SK-N-SH (cell line): ENCODE measurements around the gene CTPS1. TPM values are rescaled to one million over a fixed set of nuclear protein-coding genes. Genes with fewer than 3 reads are reported as not detected.

ENCODE experiments used
- CTCF ChIA-PET: fragments of 300-600, 350-600 bp; formaldehyde crosslinking; extraction: SDS; loops from one replicate; lab custom pipeline; 2021; lab: Yijun Ruan, JAX
- POLR2A ChIA-PET: fragments of 350-600 bp; sonication (Branson Sonifier 250); formaldehyde crosslinking; extraction: SDS; loops from one replicate; lab custom pipeline; 2020; ENCODE audit warnings: antibody characterized with exemption, inconsistent platforms; lab: Yijun Ruan, JAX
- DNase-seq: peaks from one replicate; pipeline ENCODE4 v3.0.0; 2012
- H2AFZ ChIP-seq: fragments of 200-600 bp; sonication (generic); 2 replicates; pipeline ENCODE4 v1.8.1; 2016; ENCODE audit warnings: antibody characterized with exemption, mild to moderate bottlenecking, low read depth
- H3F3A ChIP-seq: fragments of 200-600 bp; sonication (generic); replicated peaks from 2 replicates; pipeline ENCODE3; 2016; ENCODE audit warnings: antibody characterized with exemption, mild to moderate bottlenecking; ENCODE audit not compliant: insufficient read depth
- H3K27ac ChIP-seq, 2 experiments: fragments of 200-500 bp in 1 of 2; fragments of 200-600 bp in 1 of 2; sonication (Bioruptor generic) in 1 of 2; sonication (generic), shearing (Covaris generic) in 1 of 2; 2 replicates each; pipeline versions ENCODE4 v1.5.1 to v1.6.1; 2014 to 2016; ENCODE audit warnings: low read depth in 2 of 2, inconsistent platforms in 1 of 2, low read length in 1 of 2, mild to moderate bottlenecking in 1 of 2, mixed read lengths in 1 of 2
- H3K27me3 ChIP-seq: fragments of 200-600 bp; sonication (generic), shearing (Covaris generic); 2 replicates; pipeline ENCODE4 v1.6.1; 2016; ENCODE audit warnings: mixed run types; ENCODE audit not compliant: insufficient read depth
- H3K36me3 ChIP-seq, 2 experiments: fragments of 200-500 bp in 1 of 2; fragments of 200-600 bp in 1 of 2; sonication (Bioruptor generic) in 1 of 2; sonication (generic) in 1 of 2; replicated peaks in 1 of 2; 2 replicates each; pipeline versions ENCODE3 to v1.5.1; 2014 to 2016; ENCODE audit warnings: low read length in 1 of 2, mild to moderate bottlenecking in 1 of 2; ENCODE audit not compliant: insufficient read depth in 2 of 2, control insufficient read depth in 1 of 2
- H3K4me1 ChIP-seq, 2 experiments: fragments of 200-500 bp in 1 of 2; fragments of 200-600 bp in 1 of 2; sonication (Bioruptor generic) in 1 of 2; sonication (generic), shearing (Covaris generic) in 1 of 2; 2 replicates each; pipeline versions ENCODE4 v1.5.1 to v1.6.1; 2014 to 2016; ENCODE audit warnings: low read depth in 1 of 2, low read length in 1 of 2, mixed run types in 1 of 2; ENCODE audit not compliant: insufficient read depth in 2 of 2, control insufficient read depth in 1 of 2
- H3K4me2 ChIP-seq: fragments of 200-600 bp; sonication (generic), shearing (Covaris generic); 2 replicates; pipeline ENCODE4 v1.6.1; 2017; ENCODE audit warnings: mixed run types
- H3K4me3 ChIP-seq, 2 experiments: fragments of 200-500 bp in 1 of 2; fragments of 200-600 bp in 1 of 2; sonication (Bioruptor generic) in 1 of 2; sonication (generic), shearing (Covaris generic) in 1 of 2; 2 replicates each; pipeline versions ENCODE4 v1.5.1 to v1.8.1; 2014 to 2016; ENCODE audit warnings: low read depth in 2 of 2, inconsistent platforms in 1 of 2, low read length in 1 of 2, mild to moderate bottlenecking in 1 of 2, mixed read lengths in 1 of 2, moderate library complexity in 1 of 2
- H3K79me2 ChIP-seq: fragments of 200-600 bp; sonication (generic); 2 replicates; pipeline ENCODE4 v1.8.1; 2017; ENCODE audit warnings: mild to moderate bottlenecking; ENCODE audit not compliant: insufficient read depth
- H3K9ac ChIP-seq: fragments of 200-600 bp; sonication (generic); 2 replicates; pipeline ENCODE4 v1.6.1; 2017; ENCODE audit warnings: mixed run types
- H3K9me2 ChIP-seq: fragments of 200-600 bp; sonication (generic); 2 replicates; pipeline ENCODE4 v1.6.1; 2017; ENCODE audit warnings: mixed run types
- H3K9me3 ChIP-seq: fragments of 200-600 bp; sonication (generic); 2 replicates; pipeline ENCODE4 v1.6.1; 2017; ENCODE audit warnings: mixed run types, mild to moderate bottlenecking, moderate library complexity
- H4K20me1 ChIP-seq: fragments of 200-600 bp; sonication (generic); 2 replicates; pipeline ENCODE4 v1.6.1; 2017; ENCODE audit warnings: mild to moderate bottlenecking, mixed run types; ENCODE audit not compliant: insufficient read depth
- CTCF ChIP-seq: fragments of 200-600 bp; sonication (generic); IDR thresholded peaks from 2 replicates; pipeline ENCODE4 v1.6.1; 2017; ENCODE audit warnings: antibody characterized with exemption, mild to moderate bottlenecking, moderate library complexity
- EP300 ChIP-seq, 2 experiments: IDR thresholded peaks; 2 replicates each; pipeline versions ENCODE4 v1.4.0 to v1.6.1; 2012; ENCODE audit warnings: borderline replicate concordance in 1 of 2, low read depth in 1 of 2, low read length in 1 of 2
- FOXJ3 ChIP-seq: sonication (generic); formaldehyde crosslinking; IDR thresholded peaks from 2 replicates; pipeline ENCODE4 v1.5.1; 2020; ENCODE audit warnings: mild to moderate bottlenecking, missing genetic modification reagents
- FOXM1 ChIP-seq: IDR thresholded peaks from 2 replicates; pipeline ENCODE4 v1.4.0; 2012; ENCODE audit warnings: low read depth, mild to moderate bottlenecking
- GABPA ChIP-seq: IDR thresholded peaks from 2 replicates; pipeline ENCODE4 v1.4.0; 2012; ENCODE audit warnings: low read depth, mild to moderate bottlenecking
- GATA2 ChIP-seq: sonication (generic); formaldehyde crosslinking; IDR thresholded peaks from 2 replicates; pipeline ENCODE4 v1.5.0; 2020; ENCODE audit warnings: mild to moderate bottlenecking, missing genetic modification reagents
- IRF3 ChIP-seq: fragments of 150-350 bp; IDR thresholded peaks from 2 replicates; pipeline ENCODE4 v1.6.1; 2016; ENCODE audit warnings: mild to moderate bottlenecking, low read depth, low read length
- JUND ChIP-seq: IDR thresholded peaks from 2 replicates; pipeline ENCODE4 v1.4.0; 2012
- MAX ChIP-seq: IDR thresholded peaks from 2 replicates; pipeline ENCODE4 v1.4.0; 2012; ENCODE audit warnings: low read depth
- MXI1 ChIP-seq: IDR thresholded peaks from 2 replicates; pipeline ENCODE4 v1.6.1; 2012; ENCODE audit warnings: mild to moderate bottlenecking, low read depth, low read length, improper control_type of control experiment
- NRF1 ChIP-seq: IDR thresholded peaks from 2 replicates; pipeline ENCODE4 v1.6.1; 2012; ENCODE audit warnings: low read depth, mild to moderate bottlenecking, low read length
- RXRA ChIP-seq: IDR thresholded peaks from 2 replicates; pipeline ENCODE4 v1.4.0; 2012; ENCODE audit warnings: low read depth, mild to moderate bottlenecking, borderline replicate concordance
- SIN3A ChIP-seq: IDR thresholded peaks from 2 replicates; pipeline ENCODE4 v1.6.1; 2012; ENCODE audit warnings: low read depth, mild to moderate bottlenecking, low read length, moderate library complexity, borderline replicate concordance
- SMC3 ChIP-seq: IDR thresholded peaks from 2 replicates; pipeline ENCODE4 v1.6.1; 2012; ENCODE audit warnings: low read depth, low read length, improper control_type of control experiment
- TEAD4 ChIP-seq: IDR thresholded peaks from 2 replicates; pipeline ENCODE4 v1.4.0; 2012; ENCODE audit warnings: mild to moderate bottlenecking, borderline replicate concordance; ENCODE audit not compliant: insufficient read depth
- USF2 ChIP-seq: fragments of 150-350 bp; IDR thresholded peaks from 2 replicates; pipeline ENCODE4 v1.6.1; 2017; ENCODE audit warnings: antibody characterized with exemption, low read length, low read depth, borderline replicate concordance
- ZBTB33 ChIP-seq: IDR thresholded peaks from 2 replicates; pipeline ENCODE4 v1.4.0; 2012; ENCODE audit warnings: low read depth, borderline replicate concordance
- WGBS: methylation state at CpG from one replicate; pipeline ENCODE4 v1.1.6; 2017; ENCODE audit warnings: low lambda C conversion rate; 5-methylcytosine and 5-hydroxymethylcytosine counted together
- polyA plus RNA-seq, 3 experiments: library from polyadenylated mRNA; depleted of rRNA; stranded (reverse); fragments of >200 nt; gene quantifications; 2 replicates each; pipeline ENCODE4 v1.2.3, GENCODE V29; 2012

The CTPS1 gene
- polyA plus RNA-seq, 1 of the 3 experiments (the other 2 are of a cell fraction) = 34.5 TPM

GRCh38 chr1:40952744-40953315 lies 26.7 kb upstream of the CTPS1 start:
- POLR2A ChIA-PET = interaction anchor here (0.9 kb wide), 1 partner anchor 91 kb away, joined by 6 read pairs; the partner anchor contains the start of gene CITED4
- TF ChIP-seq MXI1 = no peak
- no peak for TF ChIP-seq GATA2 (CRISPR knock-in tag)
- TF ChIP-seq CTCF = no peak
- TF ChIP-seq EP300 (IDR thresholded peaks at IDR 0.05; ENCODE audit: borderline replicate concordance in 1 of 2, low read depth in 1 of 2, low read length in 1 of 2) = no peak
- no peak for TF ChIP-seq FOXM1
- no peak for TF ChIP-seq FOXJ3 (CRISPR knock-in tag)
- TF ChIP-seq RXRA = no peak
- no peak for TF ChIP-seq USF2
- TF ChIP-seq TEAD4 = no peak
- no peak for TF ChIP-seq ZBTB33
- TF ChIP-seq GABPA = no peak
- no peak for TF ChIP-seq SMC3
- TF ChIP-seq NRF1 = no peak
- TF ChIP-seq MAX = no peak
- TF ChIP-seq SIN3A = no peak
- no peak for TF ChIP-seq JUND
- no peak for TF ChIP-seq IRF3
- TF ChIP-seq, all 33 proteins: peak for 0

More at GRCh38 chr1:40952744-40953315, 26.7 kb upstream of the CTPS1 start:
- 30% methylated on average over 6 of the region's 6 CpGs for WGBS
- Histone ChIP-seq H3K9me3 (no peaks in the 10 kb centered on the region), H2AFZ (no peak overlapping the region), H3K36me3 (no peaks in the 10 kb centered on the region), H3K79me2 (no peaks in the 10 kb centered on the region), H3K4me3 (no peak overlapping the region), H4K20me1 (no peaks in the 10 kb centered on the region), H3K4me2 (no peak overlapping the region), H3K27ac (no peak overlapping the region), H3F3A (no peaks in the 10 kb centered on the region), H3K9me2 (no peaks in the 10 kb centered on the region), H3K9ac (no peak overlapping the region), H3K27me3 (no peaks in the 10 kb centered on the region), H3K4me1 (peaks cover 5 to 9% of the 10 kb centered on the region in 2 experiments; a peak in 1 of 4 replicates)
- DNase-seq = no peak
- CTCF ChIA-PET = interaction anchor here (0.5 to 11.0 kb wide), 45 partner anchors 8 to 421 kb away, joined by 3 to 339 read pairs (median 4); partner anchors contain the start of genes CITED4, CTPS1 and NFYC
